WTC11 (cell line): Measurements from ENCODE around the gene LAMTOR5. TPM values are rescaled to one million over a fixed set of nuclear protein-coding genes. Genes with fewer than 3 reads are reported as not detected.

Experiments
- ATAC-seq: fragments of 200-7000 bp; cut with Tn5 transposase; 2 replicates; pipeline ENCODE4 v1.10.0; 2021; ENCODE audit warnings: mild to moderate bottlenecking, moderate library complexity
- CTCF ChIA-PET: fragments of 300-600 bp; sonication (Branson Sonifier 250); formaldehyde crosslinking; loops from one replicate; lab custom pipeline; 2021; ENCODE audit warnings: antibody characterized with exemption; lab: Charles Lee
- POLR2A ChIA-PET: fragments of 350-600 bp; sonication (Branson Sonifier 250); formaldehyde crosslinking; loops from one replicate; lab custom pipeline; 2021; ENCODE audit warnings: antibody characterized with exemption; lab: Charles Lee
- DNase-seq: peaks from one replicate; pipeline ENCODE4 v3.0.0; 2021; ENCODE audit warnings: low spot score
- H3K27ac Mint-ChIP-seq: 2 replicates; pipeline ENCODE4 v1.8.0; 2021; ENCODE audit warnings: mixed read lengths
- H3K27me3 Mint-ChIP-seq: 2 replicates; pipeline ENCODE4 v1.8.0; 2021; ENCODE audit warnings: low read depth, mild to moderate bottlenecking, moderate library complexity, mixed read lengths
- H3K36me3 Mint-ChIP-seq: 2 replicates; pipeline ENCODE4 v1.8.0; 2021; ENCODE audit warnings: mixed read lengths
- H3K4me1 Mint-ChIP-seq: 2 replicates; pipeline ENCODE4 v1.8.0; 2022; ENCODE audit warnings: mixed read lengths
- H3K4me3 Mint-ChIP-seq: 2 replicates; pipeline ENCODE4 v1.8.0; 2021; ENCODE audit warnings: mild to moderate bottlenecking, moderate library complexity, mixed read lengths
- H3K9me3 Mint-ChIP-seq: 2 replicates; pipeline ENCODE4 v1.8.0; 2021; ENCODE audit warnings: mixed read lengths
- ARID4B ChIP-seq: sonication (generic); formaldehyde crosslinking; IDR thresholded peaks from 2 replicates; pipeline ENCODE4 v1.8.0; 2023; ENCODE audit warnings: missing genetic modification reagents, mild to moderate bottlenecking, borderline replicate concordance
- CREB1 ChIP-seq: sonication (generic); formaldehyde crosslinking; IDR thresholded peaks from 2 replicates; pipeline ENCODE4 v1.8.0; 2023; ENCODE audit warnings: mild to moderate bottlenecking, missing genetic modification reagents
- CREM ChIP-seq: sonication (generic); formaldehyde crosslinking; IDR thresholded peaks from 2 replicates; pipeline ENCODE4 v1.8.1; 2022; ENCODE audit warnings: mild to moderate bottlenecking, missing genetic modification reagents, moderate library complexity
- EMX1 ChIP-seq: fragments of 250-450 bp; sonication (Bioruptor Pico); IDR thresholded peaks from 2 replicates; pipeline ENCODE4 v1.8.0; 2021; ENCODE audit warnings: mild to moderate bottlenecking
- FOXK1 ChIP-seq: sonication (generic); formaldehyde crosslinking; IDR thresholded peaks from 2 replicates; pipeline ENCODE4 v1.8.0; 2022; ENCODE audit warnings: mild to moderate bottlenecking, moderate library complexity, missing genetic modification reagents
- GRHL2 ChIP-seq: fragments of 250-450 bp; sonication (Bioruptor Pico); IDR thresholded peaks from 2 replicates; pipeline ENCODE4 v1.8.0; 2022; ENCODE audit warnings: mild to moderate bottlenecking, moderate library complexity; ENCODE audit not compliant: insufficient replicate concordance, severe bottlenecking
- HMGA2 ChIP-seq: fragments of 250-450 bp; sonication (Bioruptor Pico); IDR thresholded peaks from 2 replicates; pipeline ENCODE4 v1.4.0; 2021; ENCODE audit warnings: mild to moderate bottlenecking, moderate library complexity
- JAZF1 ChIP-seq: fragments of 250-450 bp; sonication (Bioruptor Pico); IDR thresholded peaks from 2 replicates; pipeline ENCODE4 v1.9.0; 2021; ENCODE audit warnings: moderate library complexity, mild to moderate bottlenecking, inconsistent platforms
- NFATC4 ChIP-seq: fragments of 250-450 bp; sonication (Bioruptor Pico); IDR thresholded peaks from 2 replicates; pipeline ENCODE4 v1.9.0; 2021; ENCODE audit warnings: mild to moderate bottlenecking
- NFYB ChIP-seq: sonication (generic); formaldehyde crosslinking; conservative IDR thresholded peaks from 2 replicates; pipeline ENCODE4 v1.8.0; 2022; ENCODE audit warnings: low read depth, missing genetic modification reagents
- NR1H2 ChIP-seq: sonication (generic); formaldehyde crosslinking; IDR thresholded peaks from 2 replicates; pipeline ENCODE4 v1.9.0; 2021; ENCODE audit warnings: mild to moderate bottlenecking, moderate library complexity, missing genetic modification reagents
- NR2C2 ChIP-seq: sonication (generic); formaldehyde crosslinking; IDR thresholded peaks from 2 replicates; pipeline ENCODE4 v1.8.0; 2022; ENCODE audit warnings: mild to moderate bottlenecking, missing genetic modification reagents
- SMAD4 ChIP-seq: sonication (generic); formaldehyde crosslinking; IDR thresholded peaks from 2 replicates; pipeline ENCODE4 v1.8.0; 2022; ENCODE audit warnings: mild to moderate bottlenecking, missing genetic modification reagents
- SOX15 ChIP-seq: fragments of 250-450 bp; sonication (Bioruptor Pico); IDR thresholded peaks from 2 replicates; pipeline ENCODE4 v1.9.0; 2021; ENCODE audit warnings: mild to moderate bottlenecking
- ZNF396 ChIP-seq: fragments of 250-450 bp; sonication (Bioruptor Pico); IDR thresholded peaks from 2 replicates; pipeline ENCODE4 v1.8.0; 2021; ENCODE audit warnings: mild to moderate bottlenecking, moderate library complexity, borderline replicate concordance
- total RNA-seq: library from RNA; stranded (reverse); gene quantifications from 3 replicates; pipeline ENCODE4 v1.2.3, GENCODE V29; 2021
- TF ChIP-seq, protein P1 (sequence below): sonication (generic); formaldehyde crosslinking; IDR thresholded peaks from 2 replicates; pipeline ENCODE4 v1.8.1; 2022; ENCODE audit warnings: missing genetic modification reagents, borderline replicate concordance
- TF ChIP-seq, protein P2 (sequence below): sonication (generic); formaldehyde crosslinking; IDR thresholded peaks from 2 replicates; pipeline ENCODE4 v1.8.0; 2022; ENCODE audit warnings: mild to moderate bottlenecking, missing genetic modification reagents
- TF ChIP-seq, protein P3 (sequence below): fragments of 250-450 bp; sonication (Bioruptor Pico); IDR thresholded peaks from 2 replicates; pipeline ENCODE4 v1.9.0; 2021; ENCODE audit warnings: mild to moderate bottlenecking
- TF ChIP-seq, protein P4 (sequence below): sonication (generic); formaldehyde crosslinking; IDR thresholded peaks from 2 replicates; pipeline ENCODE4 v1.8.0; 2023; ENCODE audit warnings: mild to moderate bottlenecking, missing genetic modification reagents
- TF ChIP-seq, protein P5 (sequence below): sonication (generic); formaldehyde crosslinking; IDR thresholded peaks from 2 replicates; pipeline ENCODE4 v1.8.1; 2022; ENCODE audit warnings: mild to moderate bottlenecking, missing genetic modification reagents, moderate library complexity, borderline replicate concordance

Gene LAMTOR5
- total RNA-seq, 1 experiment from 2014 or later, result 76.0 TPM

DNA sequence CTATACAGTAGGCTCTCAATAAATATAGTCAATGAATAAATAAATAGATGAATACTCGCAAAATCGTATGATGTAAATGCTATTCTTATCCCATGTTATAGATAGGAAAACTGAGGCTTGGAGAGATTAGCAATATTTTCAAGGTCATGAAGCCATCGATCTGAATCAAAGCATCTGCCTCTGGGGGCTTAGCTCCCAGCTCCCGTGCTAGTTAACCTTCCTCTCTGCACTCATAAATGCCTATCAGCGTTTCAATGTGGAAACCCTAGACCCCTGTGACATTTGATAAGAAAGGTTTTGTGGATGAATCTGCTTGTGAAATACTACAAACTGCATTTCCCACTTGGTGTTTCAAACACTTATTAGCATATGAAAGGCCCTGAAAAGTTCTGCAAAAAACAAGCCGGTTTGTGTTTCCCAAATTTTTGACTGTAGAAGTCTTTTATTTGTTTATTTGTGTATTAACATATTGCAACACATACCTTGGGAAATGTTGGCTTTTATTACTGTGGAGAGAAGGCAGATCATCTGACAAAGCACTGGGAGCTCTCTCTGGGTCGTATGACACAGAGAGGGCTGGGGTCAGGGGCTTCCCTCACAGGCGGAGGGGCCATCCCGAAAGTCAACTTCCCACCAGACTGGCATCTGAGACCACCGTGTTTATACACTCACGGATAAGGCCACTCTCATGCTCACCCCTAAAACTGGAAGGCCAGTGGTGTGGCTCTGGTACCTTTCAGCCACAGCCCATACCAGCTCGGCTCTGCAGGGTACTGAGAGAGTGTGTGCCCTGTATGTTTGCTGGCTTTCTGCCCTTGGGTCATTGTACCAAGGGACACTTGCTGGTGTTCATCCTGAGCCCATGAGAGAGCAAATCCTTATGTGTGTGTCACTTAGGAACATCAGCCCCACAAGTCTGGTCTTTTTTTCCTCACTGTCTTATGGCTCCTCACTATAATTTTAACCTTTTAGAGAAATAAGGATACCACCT lies 42.5 kb upstream of the LAMTOR5 start (continued):
- TF ChIP-seq, protein P1, sequence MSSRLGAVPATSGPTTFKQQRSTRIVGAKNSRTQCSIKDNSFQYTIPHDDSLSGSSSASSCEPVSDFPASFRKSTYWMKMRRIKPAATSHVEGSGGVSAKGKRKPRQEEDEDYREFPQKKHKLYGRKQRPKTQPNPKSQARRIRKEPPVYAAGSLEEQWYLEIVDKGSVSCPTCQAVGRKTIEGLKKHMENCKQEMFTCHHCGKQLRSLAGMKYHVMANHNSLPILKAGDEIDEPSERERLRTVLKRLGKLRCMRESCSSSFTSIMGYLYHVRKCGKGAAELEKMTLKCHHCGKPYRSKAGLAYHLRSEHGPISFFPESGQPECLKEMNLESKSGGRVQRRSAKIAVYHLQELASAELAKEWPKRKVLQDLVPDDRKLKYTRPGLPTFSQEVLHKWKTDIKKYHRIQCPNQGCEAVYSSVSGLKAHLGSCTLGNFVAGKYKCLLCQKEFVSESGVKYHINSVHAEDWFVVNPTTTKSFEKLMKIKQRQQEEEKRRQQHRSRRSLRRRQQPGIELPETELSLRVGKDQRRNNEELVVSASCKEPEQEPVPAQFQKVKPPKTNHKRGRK, result no peak

- Mint-ChIP-seq H3K9me3 (no peaks in the 10 kb centered on the region), H3K4me1 (peaks cover 2% of the 10 kb centered on the region), H3K27me3 (no peaks in the 10 kb centered on the region)
- CTCF ChIA-PET, result interaction anchor here (0.9 to 1.8 kb wide), 4 partner anchors 10 to 51 kb away, joined by 4 to 6 read pairs (median 5); no protein-coding TSS in a partner anchor
- no peak for TF ChIP-seq CREB1 (CRISPR knock-in tag)
- TF ChIP-seq JAZF1 (CRISPR knock-in tag), result no peak
- no peak for TF ChIP-seq GRHL2 (CRISPR knock-in tag)
- TF ChIP-seq, protein P2, sequence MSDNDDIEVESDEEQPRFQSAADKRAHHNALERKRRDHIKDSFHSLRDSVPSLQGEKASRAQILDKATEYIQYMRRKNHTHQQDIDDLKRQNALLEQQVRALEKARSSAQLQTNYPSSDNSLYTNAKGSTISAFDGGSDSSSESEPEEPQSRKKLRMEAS (CRISPR knock-in tag), result no peak
- no peak for TF ChIP-seq ZNF396 (CRISPR knock-in tag)
- TF ChIP-seq CREM (CRISPR knock-in tag), result no peak
- TF ChIP-seq, protein P3, sequence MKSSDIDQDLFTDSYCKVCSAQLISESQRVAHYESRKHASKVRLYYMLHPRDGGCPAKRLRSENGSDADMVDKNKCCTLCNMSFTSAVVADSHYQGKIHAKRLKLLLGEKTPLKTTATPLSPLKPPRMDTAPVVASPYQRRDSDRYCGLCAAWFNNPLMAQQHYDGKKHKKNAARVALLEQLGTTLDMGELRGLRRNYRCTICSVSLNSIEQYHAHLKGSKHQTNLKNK (CRISPR knock-in tag), result no peak
- TF ChIP-seq SOX15 (CRISPR knock-in tag), result no peak
- TF ChIP-seq HMGA2 (CRISPR knock-in tag), result no peak
- no peak for TF ChIP-seq NR1H2
- TF ChIP-seq NFYB (CRISPR knock-in tag), result no peak
- TF ChIP-seq EMX1 (CRISPR knock-in tag), result no peak
- no peak for TF ChIP-seq NFATC4
- TF ChIP-seq, protein P4, sequence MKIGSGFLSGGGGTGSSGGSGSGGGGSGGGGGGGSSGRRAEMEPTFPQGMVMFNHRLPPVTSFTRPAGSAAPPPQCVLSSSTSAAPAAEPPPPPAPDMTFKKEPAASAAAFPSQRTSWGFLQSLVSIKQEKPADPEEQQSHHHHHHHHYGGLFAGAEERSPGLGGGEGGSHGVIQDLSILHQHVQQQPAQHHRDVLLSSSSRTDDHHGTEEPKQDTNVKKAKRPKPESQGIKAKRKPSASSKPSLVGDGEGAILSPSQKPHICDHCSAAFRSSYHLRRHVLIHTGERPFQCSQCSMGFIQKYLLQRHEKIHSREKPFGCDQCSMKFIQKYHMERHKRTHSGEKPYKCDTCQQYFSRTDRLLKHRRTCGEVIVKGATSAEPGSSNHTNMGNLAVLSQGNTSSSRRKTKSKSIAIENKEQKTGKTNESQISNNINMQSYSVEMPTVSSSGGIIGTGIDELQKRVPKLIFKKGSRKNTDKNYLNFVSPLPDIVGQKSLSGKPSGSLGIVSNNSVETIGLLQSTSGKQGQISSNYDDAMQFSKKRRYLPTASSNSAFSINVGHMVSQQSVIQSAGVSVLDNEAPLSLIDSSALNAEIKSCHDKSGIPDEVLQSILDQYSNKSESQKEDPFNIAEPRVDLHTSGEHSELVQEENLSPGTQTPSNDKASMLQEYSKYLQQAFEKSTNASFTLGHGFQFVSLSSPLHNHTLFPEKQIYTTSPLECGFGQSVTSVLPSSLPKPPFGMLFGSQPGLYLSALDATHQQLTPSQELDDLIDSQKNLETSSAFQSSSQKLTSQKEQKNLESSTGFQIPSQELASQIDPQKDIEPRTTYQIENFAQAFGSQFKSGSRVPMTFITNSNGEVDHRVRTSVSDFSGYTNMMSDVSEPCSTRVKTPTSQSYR, result no peak
- no peak for TF ChIP-seq FOXK1
- TF ChIP-seq ARID4B (CRISPR knock-in tag), result no peak
- no peak for TF ChIP-seq SMAD4 (CRISPR knock-in tag)
- no peak for TF ChIP-seq NR2C2 (CRISPR knock-in tag)
- TF ChIP-seq, protein P5, sequence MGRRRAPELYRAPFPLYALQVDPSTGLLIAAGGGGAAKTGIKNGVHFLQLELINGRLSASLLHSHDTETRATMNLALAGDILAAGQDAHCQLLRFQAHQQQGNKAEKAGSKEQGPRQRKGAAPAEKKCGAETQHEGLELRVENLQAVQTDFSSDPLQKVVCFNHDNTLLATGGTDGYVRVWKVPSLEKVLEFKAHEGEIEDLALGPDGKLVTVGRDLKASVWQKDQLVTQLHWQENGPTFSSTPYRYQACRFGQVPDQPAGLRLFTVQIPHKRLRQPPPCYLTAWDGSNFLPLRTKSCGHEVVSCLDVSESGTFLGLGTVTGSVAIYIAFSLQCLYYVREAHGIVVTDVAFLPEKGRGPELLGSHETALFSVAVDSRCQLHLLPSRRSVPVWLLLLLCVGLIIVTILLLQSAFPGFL, result no peak
- TF ChIP-seq, all 79 proteins: peak for 0
- H3K36me3 Mint-ChIP-seq, result no peaks in the 10 kb centered on the region
- H3K4me3 Mint-ChIP-seq, result no peak overlapping the region
- no peak for DNase-seq
- H3K27ac Mint-ChIP-seq, result no peak overlapping the region
- POLR2A ChIA-PET, result interaction anchor here (0.6 kb wide), 1 partner anchor 110 kb away, joined by 3 read pairs; no protein-coding TSS in a partner anchor
- no peak for ATAC-seq
These were observed 37.1 kb upstream of the LAMTOR5 start for GRCh38 chr1:110444561-110444960.
